Measurements from ENCODE around the gene USP28. TPM values are rescaled to one million over a fixed set of nuclear protein-coding genes. Genes with fewer than 3 reads are reported as not detected.
A peak's percentile ranks its signal among the peaks of the same experiment; 100 is the strongest.

Gene USP28
- polyA plus RNA-seq, 1 experiment: 22.6 TPM

DNA sequence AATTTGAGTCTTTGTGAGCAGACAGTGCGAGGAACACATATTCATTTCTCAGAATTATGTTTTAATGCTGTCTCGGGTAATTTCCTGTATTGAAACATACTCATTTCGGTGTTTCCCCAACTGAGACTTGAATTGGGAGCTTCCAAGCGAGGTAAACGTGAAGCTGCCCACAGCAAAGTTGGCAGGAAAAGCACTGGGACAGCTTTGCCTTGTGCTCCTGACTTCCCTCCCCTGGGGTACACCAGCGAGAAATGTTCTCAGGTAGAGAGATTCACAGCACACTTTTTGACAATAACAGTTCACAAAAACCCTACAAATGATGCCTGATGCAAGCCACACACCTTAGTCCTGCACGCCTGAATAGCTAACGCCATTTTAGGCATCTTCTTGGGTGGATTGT is 32.3 kb upstream of the USP28 start:
- Histone ChIP-seq H3K27me3 (ENCODE audit: control insufficient read depth, insufficient read depth, low read length) (peaks cover 6% of the 10 kb centered on the region; the same call in 1 of the 2 replicates), H3K4me3 (ENCODE audit: low read depth, low read length) (no peak overlapping the region), H3K36me3 (ENCODE audit: control insufficient read depth, insufficient read depth, low read length) (no peaks in the 10 kb centered on the region)
- TF ChIP-seq, protein P1, sequence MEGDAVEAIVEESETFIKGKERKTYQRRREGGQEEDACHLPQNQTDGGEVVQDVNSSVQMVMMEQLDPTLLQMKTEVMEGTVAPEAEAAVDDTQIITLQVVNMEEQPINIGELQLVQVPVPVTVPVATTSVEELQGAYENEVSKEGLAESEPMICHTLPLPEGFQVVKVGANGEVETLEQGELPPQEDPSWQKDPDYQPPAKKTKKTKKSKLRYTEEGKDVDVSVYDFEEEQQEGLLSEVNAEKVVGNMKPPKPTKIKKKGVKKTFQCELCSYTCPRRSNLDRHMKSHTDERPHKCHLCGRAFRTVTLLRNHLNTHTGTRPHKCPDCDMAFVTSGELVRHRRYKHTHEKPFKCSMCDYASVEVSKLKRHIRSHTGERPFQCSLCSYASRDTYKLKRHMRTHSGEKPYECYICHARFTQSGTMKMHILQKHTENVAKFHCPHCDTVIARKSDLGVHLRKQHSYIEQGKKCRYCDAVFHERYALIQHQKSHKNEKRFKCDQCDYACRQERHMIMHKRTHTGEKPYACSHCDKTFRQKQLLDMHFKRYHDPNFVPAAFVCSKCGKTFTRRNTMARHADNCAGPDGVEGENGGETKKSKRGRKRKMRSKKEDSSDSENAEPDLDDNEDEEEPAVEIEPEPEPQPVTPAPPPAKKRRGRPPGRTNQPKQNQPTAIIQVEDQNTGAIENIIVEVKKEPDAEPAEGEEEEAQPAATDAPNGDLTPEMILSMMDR (IDR thresholded peaks at IDR 0.05; ENCODE audit: insufficient read depth, low read depth, low read length): no peak
- ChIA-PET POLR2A (no interaction called here), CTCF (interaction anchor here (1.9 to 5.8 kb wide), 2 partner anchors 12 to 353 kb away, joined by 8 to 36 read pairs; no protein-coding TSS in a partner anchor)
- DNase-seq (ENCODE audit: low read depth): no peak

DNA sequence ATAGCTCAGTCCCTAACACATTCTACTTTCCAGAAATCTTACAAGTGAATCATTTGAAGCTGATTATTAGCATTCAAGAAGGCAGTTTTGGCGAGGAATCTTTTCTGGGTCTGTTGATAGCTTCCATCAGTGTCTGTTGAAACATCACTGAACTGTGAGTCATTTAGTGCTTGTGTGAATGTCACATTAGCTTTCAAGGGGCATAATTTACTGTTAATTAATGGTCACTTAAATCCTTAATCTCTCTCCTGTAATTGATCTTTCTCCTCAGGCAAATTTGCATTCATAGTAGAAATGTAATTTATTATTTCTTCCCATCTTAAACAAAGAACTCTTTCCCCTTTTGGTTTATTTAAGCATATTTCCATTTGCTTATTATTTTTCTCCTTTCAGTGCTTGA is 31.8 kb upstream of the USP28 start:
- Histone ChIP-seq H3K27me3 (ENCODE audit: control insufficient read depth, insufficient read depth, low read length) (peaks cover 6% of the 10 kb centered on the region; the same call in 1 of the 2 replicates), H3K4me3 (ENCODE audit: low read depth, low read length) (no peak overlapping the region), H3K36me3 (ENCODE audit: control insufficient read depth, insufficient read depth, low read length) (no peaks in the 10 kb centered on the region)
- TF ChIP-seq, protein P1 (IDR thresholded peaks at IDR 0.05; ENCODE audit: insufficient read depth, low read depth, low read length): no peak
- POLR2A ChIA-PET: no interaction called here
- DNase-seq (ENCODE audit: low read depth): no peak
- CTCF ChIA-PET: interaction anchor here (0.6 to 5.8 kb wide), 5 partner anchors 11 to 356 kb away, joined by 3 to 36 read pairs (median 4); no protein-coding TSS in a partner anchor

DNA sequence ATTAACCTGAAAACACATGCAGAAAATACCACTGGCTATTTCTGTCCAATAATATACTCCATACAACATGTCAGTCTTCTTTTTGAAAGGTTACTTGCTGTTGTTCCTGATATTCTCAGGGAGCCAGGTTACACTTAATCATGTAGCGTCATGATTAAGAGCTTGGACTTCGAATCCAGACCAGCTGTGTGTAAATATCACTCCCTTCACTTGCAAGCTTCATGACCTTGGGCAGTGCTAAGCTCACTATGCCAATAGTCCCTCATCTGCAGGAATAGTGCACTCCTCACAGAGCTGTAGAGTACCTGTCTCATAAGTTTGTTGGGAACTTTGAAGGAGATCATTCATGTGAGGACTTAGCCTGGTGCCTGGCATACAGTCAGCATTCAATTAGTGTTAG is 31.1 kb upstream of the USP28 start:
- no peak overlapping the region for H3K4me3 ChIP-seq (ENCODE audit: low read depth, low read length)
- peaks cover 6% of the 10 kb centered on the region; the same call in 1 of the 2 replicates for H3K27me3 ChIP-seq (ENCODE audit: control insufficient read depth, insufficient read depth, low read length)
- CTCF ChIA-PET: interaction anchor here (0.6 to 5.8 kb wide), 6 partner anchors 11 to 356 kb away, joined by 3 to 36 read pairs (median 4); no protein-coding TSS in a partner anchor
- POLR2A ChIA-PET: no interaction called here
- H3K36me3 ChIP-seq (ENCODE audit: control insufficient read depth, insufficient read depth, low read length): no peaks in the 10 kb centered on the region
- TF ChIP-seq, protein P1 (IDR thresholded peaks at IDR 0.05; ENCODE audit: insufficient read depth, low read depth, low read length): no peak
- no peak for DNase-seq (ENCODE audit: low read depth)

DNA sequence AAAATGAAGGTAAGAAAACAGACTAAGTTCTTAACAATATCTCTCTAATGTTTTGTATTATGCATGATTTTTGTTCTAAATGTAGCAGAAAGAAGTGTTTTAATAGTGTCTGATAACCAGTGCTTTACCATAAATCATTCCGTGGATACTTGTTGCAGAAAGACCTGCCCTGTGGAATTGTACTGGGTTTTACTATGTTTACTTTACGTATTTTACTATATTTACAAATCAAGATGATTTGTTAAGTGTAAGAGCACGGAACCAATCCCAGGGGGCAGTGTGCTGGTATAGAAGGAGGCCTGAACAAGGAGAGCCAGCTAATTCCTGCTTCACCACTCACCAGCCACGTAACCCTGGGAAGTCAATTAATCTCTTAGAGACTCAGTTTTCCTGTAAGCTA is 30.7 kb upstream of the USP28 start:
- TF ChIP-seq, protein P1 (IDR thresholded peaks at IDR 0.05; ENCODE audit: insufficient read depth, low read depth, low read length): peak; percentile 19; the same call in 1 of the 2 replicates
- peak; percentile 5 for DNase-seq (ENCODE audit: low read depth)
- POLR2A ChIA-PET: no interaction called here

DNA sequence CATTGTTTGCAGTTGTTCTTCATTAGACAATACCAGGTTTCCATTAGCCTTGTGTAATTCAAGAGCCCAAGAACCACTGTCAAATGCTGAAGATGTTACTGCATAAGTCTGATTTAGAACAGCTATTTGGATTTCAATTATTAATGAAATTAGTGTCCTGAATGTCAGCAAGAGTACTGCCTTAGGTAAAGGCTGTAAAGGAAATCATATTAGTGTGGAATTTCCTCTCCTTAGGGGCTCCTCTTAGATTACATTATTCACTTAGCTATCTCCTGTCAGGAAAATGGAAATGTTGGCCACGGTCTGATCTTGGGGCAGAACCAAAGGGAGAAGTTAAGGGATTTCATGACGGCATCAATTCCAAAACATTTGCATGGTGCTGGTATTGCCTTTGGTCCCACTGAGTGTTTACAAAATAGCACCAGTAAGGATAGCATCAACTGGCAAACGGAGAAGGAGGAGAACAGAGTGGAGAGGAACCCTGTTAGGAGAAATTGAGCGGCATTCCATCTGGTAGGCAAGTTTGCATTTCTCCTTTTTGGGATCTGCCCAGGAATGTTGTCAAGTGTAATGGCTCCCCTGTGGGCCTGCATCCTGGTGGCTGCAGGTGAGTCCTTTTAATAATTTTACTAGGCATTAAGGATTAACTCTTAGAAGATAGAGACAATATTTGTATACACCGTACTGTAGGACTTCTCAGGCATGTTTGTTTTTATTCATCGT is 29.2 kb upstream of the USP28 start, which contains the start of gene HTR3B:
Gene HTR3B, plus strand, starts transcription at position 418 of the 723 bp plus-strand sequence. Its CDS starts 138 bp downstream, at position 556.
- TF ChIP-seq, protein P1 (IDR thresholded peaks at IDR 0.05; ENCODE audit: insufficient read depth, low read depth, low read length): no peak
- CTCF ChIA-PET: interaction anchor here (1.0 to 5.8 kb wide), 4 partner anchors 9 to 360 kb away, joined by 3 to 36 read pairs (median 4); no protein-coding TSS in a partner anchor
- Histone ChIP-seq H3K36me3 (ENCODE audit: control insufficient read depth, insufficient read depth, low read length) (no peaks in the 10 kb centered on the region), H3K4me3 (ENCODE audit: low read depth, low read length) (no peak within 1 kb of the TSS), H3K27me3 (ENCODE audit: control insufficient read depth, insufficient read depth, low read length) (peaks cover 6% of the 10 kb centered on the region; the same call in 1 of the 2 replicates)
- POLR2A ChIA-PET: no interaction called here
- no peak for DNase-seq (ENCODE audit: low read depth)

More for the DNA sequence above, 30.7 kb upstream of the USP28 start:
- Histone ChIP-seq H3K4me3 (ENCODE audit: low read depth, low read length) (no peak overlapping the region), H3K36me3 (ENCODE audit: control insufficient read depth, insufficient read depth, low read length) (no peaks in the 10 kb centered on the region), H3K27me3 (ENCODE audit: control insufficient read depth, insufficient read depth, low read length) (peaks cover 6% of the 10 kb centered on the region; the same call in 1 of the 2 replicates)
- CTCF ChIA-PET: interaction anchor here (0.9 to 5.8 kb wide), 4 partner anchors 10 to 357 kb away, joined by 3 to 36 read pairs (median 6); no protein-coding TSS in a partner anchor

Measured in BJ (cell line).